HEK293T (cell line): ENCODE results near the gene ASB2.

Experiments
- CTCF ChIA-PET: fragments of 350-600 bp; formaldehyde crosslinking; extraction: SDS; loops from one replicate; lab custom pipeline; 2021; ENCODE audit warnings: antibody characterized with exemption, inconsistent platforms; lab: Yijun Ruan, JAX
- POLR2A ChIA-PET: fragments of 350-600 bp; formaldehyde crosslinking; extraction: SDS; loops from one replicate; lab custom pipeline; 2020; ENCODE audit warnings: antibody characterized with exemption, inconsistent platforms; lab: Yijun Ruan, JAX
- DNase-seq: peaks from one replicate; pipeline ENCODE4 v3.0.0; 2012; ENCODE audit warnings: mixed read lengths; ENCODE audit errors: extremely low spot score
- ARNT ChIP-seq: fragments of 450-650 bp; IDR thresholded peaks from 2 replicates; pipeline ENCODE4 v1.6.1; 2017; ENCODE audit warnings: mild to moderate bottlenecking
- BHLHE40 ChIP-seq: fragments of 450-650 bp; IDR thresholded peaks from 2 replicates; pipeline ENCODE4 v1.6.1; 2016; ENCODE audit warnings: mild to moderate bottlenecking, moderate library complexity, borderline replicate concordance
- CTBP1 ChIP-seq: fragments of 450-650 bp; IDR thresholded peaks from 2 replicates; pipeline ENCODE4 v1.6.1; 2016; ENCODE audit warnings: borderline replicate concordance
- ELF4 ChIP-seq: fragments of 450-650 bp; IDR thresholded peaks from 2 replicates; pipeline ENCODE4 v1.6.1; 2017; ENCODE audit warnings: antibody characterized with exemption
- FOXA1 ChIP-seq: fragments of 450-650 bp; IDR thresholded peaks from 2 replicates; pipeline ENCODE4 v1.6.1; 2016; ENCODE audit warnings: mild to moderate bottlenecking
- FOXK2 ChIP-seq: fragments of 450-650 bp; IDR thresholded peaks from 2 replicates; pipeline ENCODE4 v1.6.1; 2016; ENCODE audit warnings: mild to moderate bottlenecking
- FOXM1 ChIP-seq: fragments of 450-650 bp; IDR thresholded peaks from 2 replicates; pipeline ENCODE4 v1.6.1; 2017; ENCODE audit warnings: mild to moderate bottlenecking, borderline replicate concordance
- HDGF ChIP-seq: fragments of 450-650 bp; IDR thresholded peaks from 2 replicates; pipeline ENCODE4 v1.6.1; 2017; ENCODE audit warnings: antibody characterized with exemption, borderline replicate concordance
- L3MBTL2 ChIP-seq: fragments of 450-650 bp; conservative IDR thresholded peaks from 2 replicates; pipeline ENCODE4 v1.6.1; 2016; ENCODE audit warnings: mild to moderate bottlenecking
- LEF1 ChIP-seq: fragments of 450-650 bp; IDR thresholded peaks from 2 replicates; pipeline ENCODE4 v1.6.1; 2017; ENCODE audit warnings: mild to moderate bottlenecking, borderline replicate concordance
- NFRKB ChIP-seq: fragments of 450-650 bp; IDR thresholded peaks from 2 replicates; pipeline ENCODE4 v1.6.1; 2016; ENCODE audit warnings: mild to moderate bottlenecking, moderate library complexity
- SP1 ChIP-seq: fragments of 450-650 bp; IDR thresholded peaks from 2 replicates; pipeline ENCODE4 v1.6.1; 2017
- SUZ12 ChIP-seq: fragments of 450-650 bp; IDR thresholded peaks from 2 replicates; pipeline ENCODE4 v1.6.1; 2016; ENCODE audit warnings: mild to moderate bottlenecking
- TARDBP ChIP-seq: fragments of 450-650 bp; IDR thresholded peaks from 2 replicates; pipeline ENCODE4 v1.6.1; 2016
- ZNF384 ChIP-seq: fragments of 450-650 bp; IDR thresholded peaks from 2 replicates; pipeline ENCODE4 v1.6.1; 2016
- TF ChIP-seq, protein P1 (sequence below): fragments of 450-650 bp; IDR thresholded peaks from 2 replicates; pipeline ENCODE4 v1.6.1; 2016

ASB2 gene

DNA sequence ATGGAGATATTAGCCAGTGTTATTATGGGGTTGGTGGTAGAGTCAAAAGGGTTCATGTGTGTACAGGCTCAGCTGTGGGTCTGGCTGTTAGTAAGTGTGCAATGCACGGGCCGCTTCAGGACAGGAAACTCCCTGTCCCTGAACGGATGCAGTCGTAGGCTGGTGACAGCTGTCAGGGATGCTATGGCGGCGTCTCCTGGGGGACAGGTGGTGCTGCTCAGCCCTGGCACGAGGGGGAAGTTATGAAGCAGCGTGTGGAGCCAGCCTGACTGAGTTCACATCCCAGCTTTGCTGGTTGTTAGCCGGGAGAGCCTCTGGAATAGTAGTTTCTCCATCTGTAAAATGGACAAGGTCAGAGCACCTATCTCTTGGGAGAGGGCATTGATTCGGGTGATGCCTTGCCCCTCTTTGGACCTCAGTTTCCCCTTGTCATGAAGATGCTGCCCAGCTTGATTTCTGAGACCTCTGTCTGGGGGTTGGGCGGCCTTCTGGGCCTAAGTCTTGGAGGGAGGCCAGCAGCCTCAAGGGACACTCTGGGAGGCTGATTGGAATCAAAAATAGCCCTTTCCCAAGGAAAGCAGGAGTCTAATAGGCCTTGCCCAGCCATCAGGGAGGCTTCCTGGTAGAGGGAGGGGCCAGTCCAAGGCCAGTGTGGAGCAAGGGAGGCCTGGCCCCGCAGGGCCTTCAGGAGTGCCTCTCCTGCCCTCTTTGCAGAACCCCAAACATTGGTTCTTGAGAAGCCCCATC lies 7.1 kb downstream of the ASB2 start:
- ChIA-PET POLR2A (no interaction called here), CTCF (interaction anchor here (2.3 kb wide), 1 partner anchor 29 kb away, joined by 15 read pairs; no protein-coding TSS in a partner anchor)
- DNase-seq, result no peak
- TF ChIP-seq NFRKB, result no peak
- no peak for TF ChIP-seq SP1
- TF ChIP-seq, protein P1, sequence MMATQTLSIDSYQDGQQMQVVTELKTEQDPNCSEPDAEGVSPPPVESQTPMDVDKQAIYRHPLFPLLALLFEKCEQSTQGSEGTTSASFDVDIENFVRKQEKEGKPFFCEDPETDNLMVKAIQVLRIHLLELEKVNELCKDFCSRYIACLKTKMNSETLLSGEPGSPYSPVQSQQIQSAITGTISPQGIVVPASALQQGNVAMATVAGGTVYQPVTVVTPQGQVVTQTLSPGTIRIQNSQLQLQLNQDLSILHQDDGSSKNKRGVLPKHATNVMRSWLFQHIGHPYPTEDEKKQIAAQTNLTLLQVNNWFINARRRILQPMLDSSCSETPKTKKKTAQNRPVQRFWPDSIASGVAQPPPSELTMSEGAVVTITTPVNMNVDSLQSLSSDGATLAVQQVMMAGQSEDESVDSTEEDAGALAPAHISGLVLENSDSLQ, result no peak
- no peak for TF ChIP-seq ELF4
- no peak for TF ChIP-seq CTBP1
- TF ChIP-seq ZNF384, result no peak
- no peak for TF ChIP-seq ARNT
- TF ChIP-seq SUZ12, result no peak
- TF ChIP-seq TARDBP, result no peak

DNA sequence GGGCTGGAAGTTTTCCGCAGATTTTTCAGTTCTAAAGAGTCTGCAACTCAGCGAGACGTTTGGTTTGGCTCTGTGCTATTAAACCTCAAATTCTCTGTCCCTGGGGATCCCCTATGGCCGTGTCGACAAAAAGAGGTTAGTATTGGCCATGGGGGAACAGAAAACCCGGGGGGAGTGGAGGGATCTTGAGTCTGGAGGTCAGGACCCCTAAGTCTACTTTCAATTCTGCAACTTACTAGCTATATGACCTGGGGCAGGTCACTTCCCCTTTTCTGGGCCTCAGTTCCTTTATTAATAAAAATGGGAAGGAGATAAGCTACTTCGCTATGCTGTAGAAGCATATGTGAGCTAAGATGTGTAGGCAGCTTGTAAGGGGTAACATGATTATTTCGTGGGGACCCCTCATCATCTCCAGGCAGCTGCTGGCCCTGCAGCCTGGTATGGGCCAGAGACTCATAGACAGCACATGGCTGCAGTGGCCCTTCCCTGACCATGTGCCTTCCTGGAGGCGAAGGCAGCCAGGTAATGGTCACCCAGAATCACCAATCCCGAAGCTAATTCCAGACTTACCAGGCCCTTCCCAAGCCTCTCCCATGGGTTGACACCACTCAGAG lies 8.6 kb downstream of the ASB2 start:
- TF ChIP-seq ZNF384 (no peak), SP1 (no peak), FOXM1 (no peak), ELF4 (no peak), BHLHE40 (no peak), CTBP1 (no peak), L3MBTL2 (no peak), LEF1 (no peak), TARDBP (no peak), ARNT (no peak), FOXA1 (no peak), NFRKB (no peak), SUZ12 (no peak), FOXK2 (no peak), HDGF (no peak)
- TF ChIP-seq, protein P1, result no peak
- POLR2A ChIA-PET, result interaction anchor here (0.8 kb wide), 1 partner anchor 49 kb away, joined by 3 read pairs; no protein-coding TSS in a partner anchor
- DNase-seq, result no peak
- CTCF ChIA-PET, result interaction anchor here (0.6 kb wide), 1 partner anchor 17 kb away, joined by 3 read pairs; no protein-coding TSS in a partner anchor

DNA sequence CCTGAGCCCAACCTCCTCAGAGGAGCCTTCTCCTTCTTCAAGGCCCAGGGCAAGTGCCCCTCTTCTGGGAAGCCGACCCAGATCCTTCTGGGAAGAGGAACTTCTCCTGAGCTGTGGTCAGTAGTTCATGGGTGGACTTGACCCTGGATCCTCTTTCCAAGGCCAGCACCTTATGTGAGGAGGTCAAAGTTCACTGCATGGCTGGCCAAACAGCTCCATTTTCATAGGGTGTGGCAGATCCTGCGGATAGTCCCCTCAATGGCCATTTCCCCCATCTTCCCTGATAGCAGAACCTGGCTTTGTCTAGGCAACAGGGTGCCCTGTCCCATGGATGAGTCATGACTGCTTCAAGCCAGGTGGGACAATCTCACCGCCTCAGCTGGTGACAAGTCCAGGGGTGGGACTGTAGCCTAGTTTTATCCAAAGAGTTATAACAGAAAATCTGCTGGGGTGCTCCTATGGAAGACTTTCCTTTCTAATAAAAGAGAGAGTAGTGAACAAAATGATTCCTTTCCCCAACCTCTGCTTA lies 10.4 kb downstream of the ASB2 start:
- ChIA-PET CTCF (interaction anchor here (1.4 kb wide), 1 partner anchor 26 kb away, joined by 8 read pairs; no protein-coding TSS in a partner anchor), POLR2A (no interaction called here)
- no peak for DNase-seq
- TF ChIP-seq ELF4, result no peak
- TF ChIP-seq FOXA1, result no peak
- TF ChIP-seq FOXM1, result no peak

- ChIA-PET POLR2A (no interaction called here), CTCF (interaction anchor here (1.4 kb wide), 1 partner anchor 26 kb away, joined by 8 read pairs; no protein-coding TSS in a partner anchor)
- no peak for TF ChIP-seq CTBP1
- no peak for TF ChIP-seq ELF4
- no peak for TF ChIP-seq SP1
- TF ChIP-seq HDGF, result no peak
- TF ChIP-seq TARDBP, result no peak
- TF ChIP-seq L3MBTL2, result no peak
- TF ChIP-seq, protein P1, result no peak
- TF ChIP-seq FOXA1, result no peak
- TF ChIP-seq FOXK2, result no peak
- no peak for DNase-seq
These were observed 11.0 kb downstream of the ASB2 start for GRCh38 chr14:93965287-93965821.

DNA sequence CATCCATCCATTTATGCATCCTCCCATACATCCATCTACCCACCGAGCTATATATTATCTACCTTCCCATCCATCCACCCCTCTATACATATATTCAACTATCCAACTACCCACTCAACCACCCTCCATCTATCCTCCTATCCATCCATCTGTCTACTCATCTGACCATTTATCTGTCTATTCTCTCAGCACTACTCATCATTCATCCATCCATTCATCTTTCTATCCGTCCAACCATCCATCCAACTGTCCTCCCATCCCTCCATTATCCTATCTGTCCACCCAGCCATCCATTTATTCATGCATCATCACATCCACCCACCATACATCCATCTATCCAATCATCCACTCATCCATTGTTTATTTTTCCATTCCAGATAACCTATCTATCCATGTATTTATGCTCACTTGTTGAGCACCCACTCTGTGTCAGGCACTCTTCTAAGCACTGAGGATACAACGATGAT lies 11.5 kb downstream of the ASB2 start:
- no peak for DNase-seq
- TF ChIP-seq NFRKB (no peak), SUZ12 (no peak), FOXM1 (no peak), FOXA1 (no peak), BHLHE40 (no peak), TARDBP (no peak), CTBP1 (no peak), L3MBTL2 (no peak), LEF1 (no peak), ELF4 (no peak), ZNF384 (no peak), FOXK2 (no peak), ARNT (no peak), HDGF (no peak)
- TF ChIP-seq, protein P1, result no peak
- ChIA-PET POLR2A (no interaction called here), CTCF (interaction anchor here (1.4 kb wide), 1 partner anchor 25 kb away, joined by 8 read pairs; no protein-coding TSS in a partner anchor)
